ENCODE measurements around the gene CMTM7.

CMTM7 gene

DNA sequence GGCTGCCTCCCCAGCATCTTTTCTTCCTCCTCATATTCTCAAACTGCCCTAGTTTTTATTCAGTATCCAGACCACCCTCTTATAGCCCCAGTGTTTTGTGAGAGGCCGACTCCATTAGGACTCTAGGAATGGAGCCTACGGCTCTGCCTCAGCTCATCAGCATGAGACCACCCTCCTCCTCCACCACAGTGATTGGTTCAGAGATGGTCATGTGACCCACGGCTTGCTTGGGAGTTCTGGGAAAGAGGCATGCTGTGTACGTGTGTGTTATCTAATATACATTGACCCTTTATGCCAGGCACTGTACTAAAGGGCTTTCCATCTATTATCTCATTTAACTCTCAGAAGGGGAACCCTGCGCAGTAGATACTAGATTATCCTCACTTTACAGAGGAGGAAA lies 17.8 kb upstream of the CMTM7 start:
- Histone ChIP-seq H3K4me2 (ENCODE audit: low read length) (no peak overlapping the region), H3K36me3 (ENCODE audit: control insufficient read depth, insufficient read depth, low read length) (no peaks in the 10 kb centered on the region), H3K9ac (no peak overlapping the region), H3K9me3 (ENCODE audit: control insufficient read depth, low read length) (no peaks in the 10 kb centered on the region), H3K79me2 (no peaks in the 10 kb centered on the region), H3K27me3 (ENCODE audit: control insufficient read depth, insufficient read depth, low read length) (no peaks in the 10 kb centered on the region), H3K4me3 (ENCODE audit: low read depth, low read length) (no peak overlapping the region), H3K27ac (no peak overlapping the region), H2AFZ (no peak overlapping the region), H3K4me1 (no peaks in the 10 kb centered on the region)
- no peak for TF ChIP-seq CTCF (IDR thresholded peaks at IDR 0.05)

GRCh38 chr3:32374788-32375595 lies 16.7 kb upstream of the CMTM7 start:
- Histone ChIP-seq H2AFZ (no peak overlapping the region), H3K4me3 (ENCODE audit: low read depth, low read length) (no peak overlapping the region), H3K4me2 (ENCODE audit: low read length) (no peak overlapping the region), H3K79me2 (no peaks in the 10 kb centered on the region), H3K36me3 (ENCODE audit: control insufficient read depth, insufficient read depth, low read length) (no peaks in the 10 kb centered on the region), H3K9ac (no peak overlapping the region), H3K27ac (no peak overlapping the region), H3K4me1 (no peaks in the 10 kb centered on the region), H3K27me3 (ENCODE audit: control insufficient read depth, insufficient read depth, low read length) (no peaks in the 10 kb centered on the region), H3K9me3 (ENCODE audit: control insufficient read depth, low read length) (no peaks in the 10 kb centered on the region)
- TF ChIP-seq CTCF (IDR thresholded peaks at IDR 0.05), result peak; percentile 80

GRCh38 chr3:32375596-32375930 lies 16.1 kb upstream of the CMTM7 start:
- H3K4me1 ChIP-seq, result no peaks in the 10 kb centered on the region
- no peak overlapping the region for H3K4me2 ChIP-seq (ENCODE audit: low read length)
- no peaks in the 10 kb centered on the region for H3K79me2 ChIP-seq
- no peak overlapping the region for H2AFZ ChIP-seq
- H3K9me3 ChIP-seq (ENCODE audit: control insufficient read depth, low read length), result no peaks in the 10 kb centered on the region
- H3K9ac ChIP-seq, result no peak overlapping the region
- H3K27me3 ChIP-seq (ENCODE audit: control insufficient read depth, insufficient read depth, low read length), result no peaks in the 10 kb centered on the region
- no peaks in the 10 kb centered on the region for H3K36me3 ChIP-seq (ENCODE audit: control insufficient read depth, insufficient read depth, low read length)
- no peak overlapping the region for H3K4me3 ChIP-seq (ENCODE audit: low read depth, low read length)
- no peak overlapping the region for H3K27ac ChIP-seq
- TF ChIP-seq CTCF (IDR thresholded peaks at IDR 0.05), result no peak

DNA sequence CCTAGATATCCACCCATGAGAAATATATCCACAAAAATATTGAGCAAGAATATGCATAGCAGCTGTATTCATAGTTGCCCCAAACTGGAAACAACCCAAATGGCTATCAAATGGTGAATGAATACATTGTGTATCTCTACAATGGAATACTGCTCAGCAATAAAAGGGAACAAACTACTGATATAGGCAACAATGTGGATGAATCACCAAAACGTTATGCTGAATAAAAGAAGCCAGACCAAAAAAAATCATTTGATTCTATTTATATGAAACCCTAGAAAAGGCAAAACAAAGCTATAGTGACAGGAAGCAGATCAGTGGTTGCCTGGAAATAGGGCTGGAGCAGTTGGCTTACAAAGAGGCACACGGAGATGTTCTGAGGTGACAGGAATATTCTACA lies 15.5 kb upstream of the CMTM7 start:
- Histone ChIP-seq H3K4me2 (ENCODE audit: low read length) (no peak overlapping the region), H3K36me3 (ENCODE audit: control insufficient read depth, insufficient read depth, low read length) (no peaks in the 10 kb centered on the region), H3K9me3 (ENCODE audit: control insufficient read depth, low read length) (no peaks in the 10 kb centered on the region), H3K9ac (no peak overlapping the region), H3K27ac (no peak overlapping the region), H3K79me2 (no peaks in the 10 kb centered on the region), H3K4me1 (no peaks in the 10 kb centered on the region), H2AFZ (no peak overlapping the region), H3K27me3 (ENCODE audit: control insufficient read depth, insufficient read depth, low read length) (no peaks in the 10 kb centered on the region), H3K4me3 (ENCODE audit: low read depth, low read length) (no peak overlapping the region)
- TF ChIP-seq CTCF (IDR thresholded peaks at IDR 0.05), result no peak
